Mesothelial cell of epicardium (in vitro differentiated cells): ENCODE results near the gene FBXO4. TPM values are rescaled to one million over a fixed set of nuclear protein-coding genes. Genes with fewer than 3 reads are reported as not detected.

Source experiments
- DNase-seq, 2 experiments: peaks; one replicate each; pipeline ENCODE4 v3.0.0; 2021; ENCODE audit warnings: low spot score in 2 of 2; ENCODE audit not compliant: unreplicated experiment in 2 of 2
- H3K27ac Mint-ChIP-seq: 2 replicates; pipeline ENCODE4 v1.8.0; 2021; ENCODE audit warnings: mixed read lengths
- H3K27me3 Mint-ChIP-seq: 2 replicates; pipeline ENCODE4 v1.8.0; 2021; ENCODE audit warnings: low read depth, mixed read lengths
- H3K36me3 Mint-ChIP-seq: 2 replicates; pipeline ENCODE4 v1.8.0; 2021; ENCODE audit warnings: mixed read lengths
- H3K4me1 Mint-ChIP-seq: 2 replicates; pipeline ENCODE4 v1.8.0; 2021; ENCODE audit warnings: mixed read lengths
- H3K4me3 Mint-ChIP-seq: 2 replicates; pipeline ENCODE4 v1.8.0; 2021; ENCODE audit warnings: mild to moderate bottlenecking, moderate library complexity, mixed read lengths
- H3K9me3 Mint-ChIP-seq: 2 replicates; pipeline ENCODE4 v1.8.0; 2021; ENCODE audit warnings: mixed read lengths
- CTCF ChIP-seq: fragments of 200-600 bp; sonication (generic); IDR thresholded peaks from one replicate; pipeline ENCODE4 v1.5.0; 2021; ENCODE audit warnings: antibody characterized with exemption; ENCODE audit not compliant: unreplicated experiment
- total RNA-seq: library from RNA; stranded (reverse); gene quantifications from 3 replicates; pipeline ENCODE4 v1.2.1, GENCODE V29; 2021

Gene FBXO4
- total RNA-seq, 1 donor from 2014 or later: 6.8 TPM

GRCh38 chr5:41882765-41883164, 42.3 kb upstream of the FBXO4 start:
- Mint-ChIP-seq H3K27me3 (no peaks in the 10 kb centered on the region), H3K36me3 (no peaks in the 10 kb centered on the region), H3K4me1 (peaks cover 16% of the 10 kb centered on the region), H3K4me3 (no peak overlapping the region), H3K27ac (no peak overlapping the region), H3K9me3 (peaks cover 9% of the 10 kb centered on the region)
- no peak for DNase-seq
- TF ChIP-seq CTCF: no peak

GRCh38 chr5:41883243-41883642, 41.8 kb upstream of the FBXO4 start:
- no peaks in the 10 kb centered on the region for H3K36me3 Mint-ChIP-seq
- H3K27ac Mint-ChIP-seq: no peak overlapping the region
- no peak for TF ChIP-seq CTCF
- DNase-seq: no peak
- no peak overlapping the region for H3K4me3 Mint-ChIP-seq
- H3K9me3 Mint-ChIP-seq: peaks cover 13% of the 10 kb centered on the region
- H3K4me1 Mint-ChIP-seq: peaks cover 16% of the 10 kb centered on the region
- no peaks in the 10 kb centered on the region for H3K27me3 Mint-ChIP-seq

GRCh38 chr5:41883936-41884335, 41.1 kb upstream of the FBXO4 start:
- TF ChIP-seq CTCF: no peak
- DNase-seq: no peak
- H3K4me1 Mint-ChIP-seq: peaks cover 12% of the 10 kb centered on the region
- H3K36me3 Mint-ChIP-seq: no peaks in the 10 kb centered on the region
- H3K27ac Mint-ChIP-seq: no peak overlapping the region
- H3K9me3 Mint-ChIP-seq: peaks cover 13% of the 10 kb centered on the region
- no peak overlapping the region for H3K4me3 Mint-ChIP-seq
- H3K27me3 Mint-ChIP-seq: no peaks in the 10 kb centered on the region

- Mint-ChIP-seq H3K4me1 (peaks cover 10% of the 10 kb centered on the region), H3K27me3 (no peaks in the 10 kb centered on the region), H3K36me3 (no peaks in the 10 kb centered on the region), H3K4me3 (no peak overlapping the region), H3K27ac (no peak overlapping the region), H3K9me3 (peaks cover 13% of the 10 kb centered on the region)
- no peak for DNase-seq
- no peak for TF ChIP-seq CTCF
Measured at GRCh38 chr5:41885286-41885685, 39.8 kb upstream of the FBXO4 start.

GRCh38 chr5:41891066-41891707, 33.9 kb upstream of the FBXO4 start:
- Mint-ChIP-seq H3K4me1 (peaks cover 11% of the 10 kb centered on the region), H3K27me3 (peaks cover 8% of the 10 kb centered on the region), H3K36me3 (no peaks in the 10 kb centered on the region), H3K27ac (peak overlapping the region; percentile 47), H3K4me3 (no peak overlapping the region), H3K9me3 (peaks cover 13% of the 10 kb centered on the region)
- TF ChIP-seq CTCF: no peak
- no peak for DNase-seq

GRCh38 chr5:41892031-41892430, 33.0 kb upstream of the FBXO4 start:
- no peak for DNase-seq
- TF ChIP-seq CTCF: no peak
- Mint-ChIP-seq H3K9me3 (peaks cover 11% of the 10 kb centered on the region), H3K36me3 (no peaks in the 10 kb centered on the region), H3K27me3 (peaks cover 16% of the 10 kb centered on the region), H3K4me3 (no peak overlapping the region), H3K4me1 (peaks cover 11% of the 10 kb centered on the region), H3K27ac (peak overlapping the region; percentile 15)
